OCI-LY3 (cell line): Measurements from ENCODE around the gene PRMT2.
"Not testable (repeated sequence)": the region's sequence is repeated elsewhere in the genome, so short reads cannot be mapped to it uniquely, and the experiment has no call there.

Source experiments
- H2AFZ ChIP-seq: fragments of 200-600, 300-600 bp; shearing (Covaris generic); 2 replicates; pipeline ENCODE4 v1.6.0; 2014; ENCODE audit warnings: antibody characterized with exemption, low read depth, low read length
- H3K27ac ChIP-seq: fragments of 200-600, 300-600 bp; sonication (generic); 2 replicates; pipeline ENCODE4 v1.5.1; 2014; ENCODE audit warnings: mild to moderate bottlenecking, low read length, moderate library complexity, mixed read lengths
- H3K27me3 ChIP-seq: fragments of 200-600, 300-600 bp; sonication (generic); 2 replicates; pipeline ENCODE4 v1.6.1; 2014; ENCODE audit warnings: low read depth, low read length, mixed read lengths
- H3K36me3 ChIP-seq: fragments of 200-600, 300-600 bp; sonication (generic); replicated peaks from 2 replicates; pipeline ENCODE3; 2014; ENCODE audit warnings: low read depth, low read length, mixed read lengths
- H3K4me1 ChIP-seq: fragments of 300-600, 200-600 bp; sonication (generic); 2 replicates; pipeline ENCODE4 v1.6.1; 2014; ENCODE audit warnings: low read length, mixed read lengths
- H3K4me2 ChIP-seq: fragments of 200-600, 300-600 bp; sonication (generic); 2 replicates; pipeline ENCODE4 v1.6.1; 2014; ENCODE audit warnings: low read length, mixed read lengths
- H3K4me3 ChIP-seq: fragments of 300-600, 200-600 bp; sonication (generic); 2 replicates; pipeline ENCODE4 v1.5.1; 2014; ENCODE audit warnings: antibody characterized with exemption, mild to moderate bottlenecking, low read length, moderate library complexity
- H3K79me2 ChIP-seq: fragments of 300-600, 200-600 bp; shearing (Covaris generic); 2 replicates; pipeline ENCODE4 v1.6.1; 2014; ENCODE audit warnings: mild to moderate bottlenecking, low read length, mixed read lengths
- H3K9ac ChIP-seq: fragments of 300-600, 200-600 bp; shearing (Covaris generic); 2 replicates; pipeline ENCODE4 v1.6.0; 2014; ENCODE audit warnings: mild to moderate bottlenecking, low read length, moderate library complexity
- H3K9me3 ChIP-seq: fragments of 200-600, 300-600 bp; shearing (Covaris generic); 2 replicates; pipeline ENCODE4 v1.6.1; 2014; ENCODE audit warnings: low read length, mixed read lengths; ENCODE audit not compliant: insufficient read depth
- H4K20me1 ChIP-seq: fragments of 200-600, 300-600 bp; sonication (generic); 2 replicates; pipeline ENCODE4 v1.6.1; 2016; ENCODE audit warnings: low read length, mixed read lengths; ENCODE audit not compliant: insufficient read depth
- EZH2phosphoT487 ChIP-seq: fragments of 200-600 bp; shearing (Covaris generic); IDR thresholded peaks from 2 replicates; pipeline ENCODE4 v1.6.1; 2018; ENCODE audit warnings: antibody characterized with exemption, mixed run types, low read depth
- TF ChIP-seq, protein P1 (sequence below): fragments of 200-600, 300-600 bp; sonication (generic); IDR thresholded peaks from 2 replicates; pipeline ENCODE4 v1.5.1; 2014; ENCODE audit warnings: antibody characterized with exemption, low read length, low read depth

The PRMT2 gene

DNA sequence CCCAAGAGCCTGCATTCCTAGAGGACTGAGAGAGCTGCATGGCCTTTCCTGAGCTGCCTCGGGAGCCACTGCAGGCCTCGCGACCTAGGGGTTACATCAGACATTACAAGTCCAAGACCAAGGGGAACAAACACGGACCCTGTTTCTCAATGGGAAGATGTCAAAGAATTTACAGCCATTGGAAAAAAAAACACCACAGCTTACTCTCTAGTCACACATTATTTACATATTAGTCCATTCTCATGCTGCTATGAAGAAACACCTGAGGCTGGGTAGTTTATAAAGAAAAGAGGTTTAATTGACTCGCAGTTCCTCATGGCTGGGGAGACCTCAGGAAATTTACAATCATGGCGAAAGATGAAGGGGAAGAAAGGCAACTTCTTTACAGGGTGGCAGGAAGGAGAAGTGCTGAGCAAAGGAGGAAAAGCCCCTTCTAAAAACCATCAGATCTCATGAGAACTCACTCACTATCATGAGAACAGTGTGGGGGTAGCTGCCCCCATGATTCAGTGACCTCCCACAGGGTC lies 8.4 kb upstream of the PRMT2 start:
- no peak overlapping the region for H3K4me3 ChIP-seq
- H3K79me2 ChIP-seq, result no peaks in the 10 kb centered on the region
- no peak overlapping the region for H3K4me2 ChIP-seq
- H3K9ac ChIP-seq, result no peak overlapping the region
- H3K27ac ChIP-seq, result no peak overlapping the region
- no peak overlapping the region for H2AFZ ChIP-seq
- no peaks in the 10 kb centered on the region for H3K36me3 ChIP-seq
- H4K20me1 ChIP-seq, result no peaks in the 10 kb centered on the region
- H3K9me3 ChIP-seq, result no peaks in the 10 kb centered on the region
- TF ChIP-seq EZH2phosphoT487, result no peak
- TF ChIP-seq, protein P1, sequence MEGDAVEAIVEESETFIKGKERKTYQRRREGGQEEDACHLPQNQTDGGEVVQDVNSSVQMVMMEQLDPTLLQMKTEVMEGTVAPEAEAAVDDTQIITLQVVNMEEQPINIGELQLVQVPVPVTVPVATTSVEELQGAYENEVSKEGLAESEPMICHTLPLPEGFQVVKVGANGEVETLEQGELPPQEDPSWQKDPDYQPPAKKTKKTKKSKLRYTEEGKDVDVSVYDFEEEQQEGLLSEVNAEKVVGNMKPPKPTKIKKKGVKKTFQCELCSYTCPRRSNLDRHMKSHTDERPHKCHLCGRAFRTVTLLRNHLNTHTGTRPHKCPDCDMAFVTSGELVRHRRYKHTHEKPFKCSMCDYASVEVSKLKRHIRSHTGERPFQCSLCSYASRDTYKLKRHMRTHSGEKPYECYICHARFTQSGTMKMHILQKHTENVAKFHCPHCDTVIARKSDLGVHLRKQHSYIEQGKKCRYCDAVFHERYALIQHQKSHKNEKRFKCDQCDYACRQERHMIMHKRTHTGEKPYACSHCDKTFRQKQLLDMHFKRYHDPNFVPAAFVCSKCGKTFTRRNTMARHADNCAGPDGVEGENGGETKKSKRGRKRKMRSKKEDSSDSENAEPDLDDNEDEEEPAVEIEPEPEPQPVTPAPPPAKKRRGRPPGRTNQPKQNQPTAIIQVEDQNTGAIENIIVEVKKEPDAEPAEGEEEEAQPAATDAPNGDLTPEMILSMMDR, result no peak
- no peaks in the 10 kb centered on the region for H3K4me1 ChIP-seq
- H3K27me3 ChIP-seq, result no peaks in the 10 kb centered on the region

DNA sequence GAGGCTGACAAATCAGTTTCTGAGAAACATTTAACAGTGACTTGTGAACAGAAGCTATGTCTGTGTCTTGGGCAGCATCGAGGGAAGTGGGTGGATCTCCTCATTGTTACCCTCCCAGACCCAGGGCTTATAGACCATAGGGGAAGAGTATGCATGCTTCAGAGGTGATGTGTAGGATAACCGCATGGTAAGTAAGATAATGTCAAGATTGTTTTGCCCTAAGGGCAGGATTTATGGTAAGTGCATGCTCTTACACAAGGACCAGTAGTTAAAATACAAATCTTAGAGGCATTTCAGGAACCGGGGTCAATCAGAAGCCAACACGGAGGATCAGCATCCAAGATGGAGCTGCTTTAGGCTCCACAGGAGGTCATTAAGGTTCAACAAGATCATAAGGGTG lies 7.7 kb upstream of the PRMT2 start:
- TF ChIP-seq EZH2phosphoT487, result no peak
- TF ChIP-seq, protein P1, result no peak
- H2AFZ ChIP-seq, result no peak overlapping the region
- no peak overlapping the region for H3K4me2 ChIP-seq
- H3K36me3 ChIP-seq, result no peaks in the 10 kb centered on the region
- no peaks in the 10 kb centered on the region for H3K79me2 ChIP-seq
- no peaks in the 10 kb centered on the region for H3K27me3 ChIP-seq
- no peak overlapping the region for H3K27ac ChIP-seq
- no peak overlapping the region for H3K9ac ChIP-seq
- no peak overlapping the region for H3K4me3 ChIP-seq
- H4K20me1 ChIP-seq, result no peaks in the 10 kb centered on the region
- no peaks in the 10 kb centered on the region for H3K4me1 ChIP-seq
- H3K9me3 ChIP-seq, result no peaks in the 10 kb centered on the region

DNA sequence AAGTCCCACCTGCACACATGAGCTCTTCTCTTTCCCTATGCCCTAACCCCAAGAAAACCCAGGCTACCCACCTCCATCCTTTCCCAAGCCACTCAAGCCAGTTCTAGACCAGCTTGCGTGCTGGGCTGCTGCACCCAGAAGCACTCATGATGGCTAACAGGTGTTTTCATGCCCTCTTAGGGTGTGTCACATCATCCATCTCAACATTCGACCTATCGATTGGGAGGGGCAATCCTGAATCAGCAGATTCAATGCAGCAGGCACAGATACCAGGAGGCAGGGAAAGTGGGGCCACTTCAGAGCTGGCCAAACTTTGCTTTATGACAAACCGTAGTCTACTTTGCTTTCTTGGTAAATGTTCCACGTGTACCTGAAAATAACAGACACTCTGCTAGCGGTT lies 6.6 kb upstream of the PRMT2 start:
- Histone ChIP-seq H3K4me3 (no peak overlapping the region), H3K4me2 (no peak overlapping the region), H3K4me1 (no peaks in the 10 kb centered on the region), H3K9ac (no peak overlapping the region), H3K9me3 (no peaks in the 10 kb centered on the region), H3K27me3 (no peaks in the 10 kb centered on the region), H3K36me3 (no peaks in the 10 kb centered on the region), H3K27ac (no peak overlapping the region), H4K20me1 (no peaks in the 10 kb centered on the region), H2AFZ (no peak overlapping the region), H3K79me2 (no peaks in the 10 kb centered on the region)
- TF ChIP-seq, protein P1, result no peak
- no peak for TF ChIP-seq EZH2phosphoT487

DNA sequence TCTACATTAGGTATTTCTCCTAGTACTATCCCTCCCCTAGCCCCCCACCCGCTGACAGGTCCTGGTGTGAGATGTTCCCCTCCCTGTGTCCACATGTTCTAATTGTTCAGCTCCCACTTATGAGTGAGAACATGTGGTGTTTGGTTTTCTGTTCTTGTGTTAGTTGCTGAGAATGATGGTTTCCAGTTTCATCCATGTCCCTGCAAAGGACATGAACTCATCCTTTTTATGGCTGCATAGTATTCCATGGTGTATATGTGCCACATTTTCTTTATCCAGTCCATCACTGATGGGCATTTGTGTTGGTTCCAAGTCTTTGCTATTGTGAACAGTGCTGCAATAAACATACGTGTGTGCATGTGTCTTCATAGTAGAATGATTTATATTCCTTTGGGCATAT lies 4.6 kb upstream of the PRMT2 start:
- H3K4me2 ChIP-seq, H3K27me3 ChIP-seq, H3K36me3 ChIP-seq, H2AFZ ChIP-seq, H3K9me3 ChIP-seq, H3K27ac ChIP-seq, H3K79me2 ChIP-seq, H3K4me1 ChIP-seq, H3K9ac ChIP-seq, H4K20me1 ChIP-seq, H3K4me3 ChIP-seq: not testable (repeated sequence)

- no peak overlapping the region for H3K4me3 ChIP-seq
- TF ChIP-seq, protein P1, result no peak
- TF ChIP-seq EZH2phosphoT487, result no peak
- H3K9ac ChIP-seq, result no peak overlapping the region
- peaks cover 17% of the 10 kb centered on the region for H3K4me1 ChIP-seq
- no peaks in the 10 kb centered on the region for H3K27me3 ChIP-seq
- no peaks in the 10 kb centered on the region for H3K79me2 ChIP-seq
- no peak overlapping the region for H2AFZ ChIP-seq
- no peaks in the 10 kb centered on the region for H3K9me3 ChIP-seq
- no peaks in the 10 kb centered on the region for H4K20me1 ChIP-seq
- no peak overlapping the region for H3K27ac ChIP-seq
- no peaks in the 10 kb centered on the region for H3K36me3 ChIP-seq
- H3K4me2 ChIP-seq, result no peak overlapping the region
Observed at GRCh38 chr21:46633566-46633965, 1.9 kb upstream of the PRMT2 start.
